LNCAP (cell line): ENCODE measurements around the gene CTNNBIP1.

Source experiments
- CTCF ChIP-seq: fragments of 450-650 bp; IDR thresholded peaks from 2 replicates; pipeline ENCODE4 v1.5.1; 2017; ENCODE audit warnings: mild to moderate bottlenecking

CTNNBIP1 gene

GRCh38 chr1:9816199-9816598, 93.9 kb downstream of the CTNNBIP1 start:
- TF ChIP-seq CTCF, result no peak

- no peak for TF ChIP-seq CTCF
Observed at GRCh38 chr1:9815150-9815549, 94.9 kb downstream of the CTNNBIP1 start.

- TF ChIP-seq CTCF, result no peak
Observed at GRCh38 chr1:9814619-9815018, 95.5 kb downstream of the CTNNBIP1 start.

- no peak for TF ChIP-seq CTCF
Observed at GRCh38 chr1:9811239-9811966, 98.7 kb downstream of the CTNNBIP1 start.

- no peak for TF ChIP-seq CTCF
Observed at GRCh38 chr1:9809100-9809510, 101.0 kb downstream of the CTNNBIP1 start.

- TF ChIP-seq CTCF, result no peak
Observed at GRCh38 chr1:9808459-9808858, 101.6 kb downstream of the CTNNBIP1 start.

- TF ChIP-seq CTCF, result no peak
Observed at GRCh38 chr1:9807541-9807940, 102.5 kb downstream of the CTNNBIP1 start.

GRCh38 chr1:9805006-9805508, 105.0 kb downstream of the CTNNBIP1 start:
- TF ChIP-seq CTCF, result no peak
